ENCODE data around the gene TRAPPC2. TPM values are rescaled to one million over a fixed set of nuclear protein-coding genes. Genes with fewer than 3 reads are reported as not detected.
A peak's percentile ranks its signal among the peaks of the same experiment; 100 is the strongest.

Gene TRAPPC2
- total RNA-seq, 3 donors from 2014 or later, result 8.2 to 25.3 (median 21.0) TPM

GRCh38 chrX:13750204-13750603 is 15.8 kb upstream of the TRAPPC2 start:
- H3K27ac ChIP-seq, result peak overlapping the region in 1 of 2 donors; percentile 5
- no peak overlapping the region for H3K4me3 ChIP-seq
- TF ChIP-seq POLR2A (IDR thresholded peaks at IDR 0.05), result no peak
- no peak for TF ChIP-seq POLR2AphosphoS5 (IDR thresholded peaks at IDR 0.05)
- peak; percentile 25 to 70 (median 33) for TF ChIP-seq CTCF (IDR thresholded peaks at IDR 0.05)
- no peaks in the 10 kb centered on the region for H3K36me3 ChIP-seq
- DNase-seq (ENCODE audit: low spot score in 2 of 2), result no peak
- no peaks in the 10 kb centered on the region for H3K4me1 ChIP-seq
- no peaks in the 10 kb centered on the region for H3K9me3 ChIP-seq
- no peaks in the 10 kb centered on the region for H3K27me3 ChIP-seq
- intact Hi-C loops (cut with DNase I; ENCODE audit: low total_unique reads), result loop anchor here (10.0 kb wide), 1 partner anchor 285 kb away; no protein-coding TSS in a partner anchor

- Histone ChIP-seq H3K4me1 (no peaks in the 10 kb centered on the region), H3K27me3 (no peaks in the 10 kb centered on the region), H3K27ac (no peak overlapping the region), H3K4me3 (no peak overlapping the region), H3K36me3 (no peaks in the 10 kb centered on the region), H3K9me3 (no peaks in the 10 kb centered on the region)
- TF ChIP-seq POLR2AphosphoS5 (IDR thresholded peaks at IDR 0.05), result no peak
- no peak for TF ChIP-seq POLR2A (IDR thresholded peaks at IDR 0.05)
- TF ChIP-seq CTCF (IDR thresholded peaks at IDR 0.05), result no peak
- intact Hi-C loops (cut with DNase I; ENCODE audit: low total_unique reads), result no loop called here
- DNase-seq (ENCODE audit: low spot score in 2 of 2), result no peak
Observed at GRCh38 chrX:13748486-13748885, 14.1 kb upstream of the TRAPPC2 start.

- intact Hi-C loops (cut with DNase I; ENCODE audit: low total_unique reads), result no loop called here
- H3K4me1 ChIP-seq, result no peaks in the 10 kb centered on the region
- no peak overlapping the region for H3K4me3 ChIP-seq
- no peak for DNase-seq (ENCODE audit: low spot score in 2 of 2)
- H3K9me3 ChIP-seq, result no peaks in the 10 kb centered on the region
- no peak overlapping the region for H3K27ac ChIP-seq
- no peaks in the 10 kb centered on the region for H3K27me3 ChIP-seq
- TF ChIP-seq POLR2A (IDR thresholded peaks at IDR 0.05), result no peak
- TF ChIP-seq POLR2AphosphoS5 (IDR thresholded peaks at IDR 0.05), result no peak
- TF ChIP-seq CTCF (IDR thresholded peaks at IDR 0.05), result peak in 1 of 3 donors; percentile 26
- no peaks in the 10 kb centered on the region for H3K36me3 ChIP-seq
Observed at GRCh38 chrX:13747836-13748235, 13.4 kb upstream of the TRAPPC2 start.

GRCh38 chrX:13742397-13743176 is 8.2 kb upstream of the TRAPPC2 start:
- Histone ChIP-seq H3K27me3 (no peaks in the 10 kb centered on the region), H3K36me3 (no peaks in the 10 kb centered on the region), H3K27ac (no peak overlapping the region), H3K9me3 (no peaks in the 10 kb centered on the region), H3K4me3 (no peak overlapping the region), H3K4me1 (no peaks in the 10 kb centered on the region)
- TF ChIP-seq POLR2AphosphoS5 (IDR thresholded peaks at IDR 0.05) (no peak), POLR2A (IDR thresholded peaks at IDR 0.05) (no peak), CTCF (IDR thresholded peaks at IDR 0.05) (no peak)
- intact Hi-C loops (cut with DNase I; ENCODE audit: low total_unique reads), result no loop called here
- DNase-seq (ENCODE audit: low spot score in 2 of 2), result no peak

GRCh38 chrX:13741695-13742094 is 7.3 kb upstream of the TRAPPC2 start:
- Histone ChIP-seq H3K36me3 (no peaks in the 10 kb centered on the region), H3K4me1 (no peaks in the 10 kb centered on the region), H3K9me3 (no peaks in the 10 kb centered on the region), H3K27me3 (no peaks in the 10 kb centered on the region), H3K27ac (no peak overlapping the region), H3K4me3 (no peak overlapping the region)
- DNase-seq (ENCODE audit: low spot score in 2 of 2), result no peak
- intact Hi-C loops (cut with DNase I; ENCODE audit: low total_unique reads), result no loop called here
- no peak for TF ChIP-seq CTCF (IDR thresholded peaks at IDR 0.05)
- no peak for TF ChIP-seq POLR2A (IDR thresholded peaks at IDR 0.05)
- TF ChIP-seq POLR2AphosphoS5 (IDR thresholded peaks at IDR 0.05), result no peak
